Body of pancreas (tissue), 4 donors: Measurements from ENCODE around the gene CCDC146. TPM values are rescaled to one million over a fixed set of nuclear protein-coding genes. Genes with fewer than 3 reads are reported as not detected.

Experiments
- ATAC-seq: fragments of 150-250 bp; one replicate; pipeline ENCODE4 v1.9.1; 2016
- DNase-seq, 4 donors: peaks; one replicate each; pipeline ENCODE4 v3.0.0-alpha.2; 2019
- H3K27ac ChIP-seq, 4 donors: fragments of 200-600 bp; sonication (generic); 1 replicate in 3 of 4; 2 replicates in 1 of 4; pipeline versions ENCODE4 v1.5.1 to v1.6.1; 2016 to 2019; ENCODE audit warnings: mild to moderate bottlenecking in 1 of 4, mixed read lengths in 1 of 4, moderate library complexity in 1 of 4
- H3K27me3 ChIP-seq, 2 donors: fragments of 200-600 bp; sonication (generic); one replicate each; pipeline ENCODE4 v1.6.0; 2016; ENCODE audit warnings: mild to moderate bottlenecking in 1 of 2
- H3K36me3 ChIP-seq, 2 donors: fragments of 200-600 bp; sonication (generic); replicated peaks in 1 of 2; 2 replicates each; pipeline ENCODE4 v1.5.1; 2016; ENCODE audit warnings: low read depth in 2 of 2; ENCODE audit not compliant: insufficient read depth in 1 of 2
- H3K4me1 ChIP-seq: fragments of 200-600 bp; sonication (generic); one replicate; pipeline ENCODE4 v1.6.0; 2016
- H3K4me3 ChIP-seq, 2 donors: fragments of 200-600 bp; sonication (generic); 1 replicate in 1 of 2; 2 replicates in 1 of 2; pipeline ENCODE4 v1.5.1; 2016 to 2019
- H3K9me3 ChIP-seq, 3 donors: fragments of 200-600 bp; sonication (generic); 1 replicate in 2 of 3; 2 replicates in 1 of 3; pipeline ENCODE4 v1.5.1; 2016
- POLR2A ChIP-seq, 3 donors: fragments of 450-650 bp; IDR thresholded peaks; one replicate each; pipeline ENCODE4 v1.6.1; 2016; ENCODE audit warnings: antibody characterized with exemption in 3 of 3, mild to moderate bottlenecking in 2 of 3
- WGBS, 2 donors: methylation state at CpG; one replicate each; pipeline ENCODE4 v1.1.5; 2017; 5-methylcytosine and 5-hydroxymethylcytosine counted together
- intact Hi-C: fragments of 100-400 bp; cut with DNase I; formaldehyde crosslinking; loops from one replicate; pipeline ENCODE4 v1.15.1; 2023
- total RNA-seq, 2 donors: library from RNA; depleted of rRNA; stranded (reverse); fragments of >200 nt; gene quantifications; one replicate each; pipeline ENCODE4 v1.1.0, GENCODE V29; 2016
- TF ChIP-seq, protein P1 (sequence below), 7 experiments: fragments of 450-650 bp in 4 of 7; fragments of 200-600 bp in 3 of 7; sonication (generic) in 3 of 7; IDR thresholded peaks; one replicate each; pipeline ENCODE4 v1.5.1; 2016 to 2019; ENCODE audit warnings: antibody characterized with exemption in 7 of 7

CCDC146 gene
- total RNA-seq, 2 donors from 2014 or later, result 3.3 to 7.5 TPM

DNA sequence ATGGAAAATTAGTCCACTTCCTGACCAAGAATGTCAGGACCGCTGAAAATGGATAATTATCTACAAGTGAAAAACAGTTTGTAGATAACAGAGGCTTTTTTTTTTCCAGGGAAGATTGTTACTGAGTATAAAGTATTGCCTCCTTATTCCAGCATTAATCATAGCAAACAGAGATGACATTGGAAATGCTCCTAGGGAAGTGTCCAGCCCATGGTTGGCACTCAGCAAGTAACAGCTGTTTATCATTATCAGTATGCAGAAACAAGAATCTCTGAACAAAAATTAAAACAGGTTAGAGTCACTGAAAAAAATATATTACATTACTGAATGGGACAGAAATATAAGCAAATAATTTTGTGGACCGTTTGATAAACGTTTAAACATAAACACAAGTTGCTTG is 62.6 kb downstream of the CCDC146 start:
- intact Hi-C loops, result no loop called here
- no peaks in the 10 kb centered on the region for H3K27me3 ChIP-seq
- no peak overlapping the region for H3K4me3 ChIP-seq
- no peaks in the 10 kb centered on the region for H3K9me3 ChIP-seq
- no peaks in the 10 kb centered on the region for H3K4me1 ChIP-seq
- TF ChIP-seq, protein P1, sequence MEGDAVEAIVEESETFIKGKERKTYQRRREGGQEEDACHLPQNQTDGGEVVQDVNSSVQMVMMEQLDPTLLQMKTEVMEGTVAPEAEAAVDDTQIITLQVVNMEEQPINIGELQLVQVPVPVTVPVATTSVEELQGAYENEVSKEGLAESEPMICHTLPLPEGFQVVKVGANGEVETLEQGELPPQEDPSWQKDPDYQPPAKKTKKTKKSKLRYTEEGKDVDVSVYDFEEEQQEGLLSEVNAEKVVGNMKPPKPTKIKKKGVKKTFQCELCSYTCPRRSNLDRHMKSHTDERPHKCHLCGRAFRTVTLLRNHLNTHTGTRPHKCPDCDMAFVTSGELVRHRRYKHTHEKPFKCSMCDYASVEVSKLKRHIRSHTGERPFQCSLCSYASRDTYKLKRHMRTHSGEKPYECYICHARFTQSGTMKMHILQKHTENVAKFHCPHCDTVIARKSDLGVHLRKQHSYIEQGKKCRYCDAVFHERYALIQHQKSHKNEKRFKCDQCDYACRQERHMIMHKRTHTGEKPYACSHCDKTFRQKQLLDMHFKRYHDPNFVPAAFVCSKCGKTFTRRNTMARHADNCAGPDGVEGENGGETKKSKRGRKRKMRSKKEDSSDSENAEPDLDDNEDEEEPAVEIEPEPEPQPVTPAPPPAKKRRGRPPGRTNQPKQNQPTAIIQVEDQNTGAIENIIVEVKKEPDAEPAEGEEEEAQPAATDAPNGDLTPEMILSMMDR (IDR thresholded peaks at IDR 0.05), result no peak
- no peak for TF ChIP-seq POLR2A (IDR thresholded peaks at IDR 0.05)
- no peaks in the 10 kb centered on the region for H3K36me3 ChIP-seq
- no peak for DNase-seq
- WGBS, 2 donors, result 27 to 39% methylated on average over 3 of the region's 3 CpGs
- no peak for ATAC-seq
- H3K27ac ChIP-seq, result no peak overlapping the region

DNA sequence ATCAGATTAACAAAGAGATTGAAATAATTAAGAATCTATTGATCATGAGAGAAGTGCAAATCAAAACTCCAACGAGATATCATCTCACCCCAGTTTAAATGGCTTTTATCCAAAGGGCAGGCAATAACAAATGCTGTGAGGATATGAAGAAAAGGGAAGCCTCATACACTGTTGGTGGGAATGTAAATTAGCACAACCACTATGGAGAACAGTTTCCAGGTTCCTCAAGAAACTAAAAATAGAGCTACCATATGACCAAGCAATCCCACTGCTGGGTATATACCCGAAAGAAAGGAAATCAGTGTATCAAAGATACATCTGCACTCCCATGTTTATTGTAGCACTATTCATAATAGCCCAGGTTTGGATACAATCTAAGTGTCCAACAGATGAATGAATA is 63.5 kb downstream of the CCDC146 start:
- Histone ChIP-seq H3K36me3 (no peaks in the 10 kb centered on the region), H3K9me3 (no peaks in the 10 kb centered on the region), H3K4me1 (no peaks in the 10 kb centered on the region), H3K27ac (no peak overlapping the region), H3K27me3 (no peaks in the 10 kb centered on the region), H3K4me3 (no peak overlapping the region)
- 77 to 90% methylated on average over 2 of the region's 2 CpGs for WGBS, 2 donors
- ATAC-seq (no peak), DNase-seq (no peak)
- intact Hi-C loops, result no loop called here
- no peak for TF ChIP-seq POLR2A (IDR thresholded peaks at IDR 0.05)
- TF ChIP-seq, protein P1 (IDR thresholded peaks at IDR 0.05), result no peak

DNA sequence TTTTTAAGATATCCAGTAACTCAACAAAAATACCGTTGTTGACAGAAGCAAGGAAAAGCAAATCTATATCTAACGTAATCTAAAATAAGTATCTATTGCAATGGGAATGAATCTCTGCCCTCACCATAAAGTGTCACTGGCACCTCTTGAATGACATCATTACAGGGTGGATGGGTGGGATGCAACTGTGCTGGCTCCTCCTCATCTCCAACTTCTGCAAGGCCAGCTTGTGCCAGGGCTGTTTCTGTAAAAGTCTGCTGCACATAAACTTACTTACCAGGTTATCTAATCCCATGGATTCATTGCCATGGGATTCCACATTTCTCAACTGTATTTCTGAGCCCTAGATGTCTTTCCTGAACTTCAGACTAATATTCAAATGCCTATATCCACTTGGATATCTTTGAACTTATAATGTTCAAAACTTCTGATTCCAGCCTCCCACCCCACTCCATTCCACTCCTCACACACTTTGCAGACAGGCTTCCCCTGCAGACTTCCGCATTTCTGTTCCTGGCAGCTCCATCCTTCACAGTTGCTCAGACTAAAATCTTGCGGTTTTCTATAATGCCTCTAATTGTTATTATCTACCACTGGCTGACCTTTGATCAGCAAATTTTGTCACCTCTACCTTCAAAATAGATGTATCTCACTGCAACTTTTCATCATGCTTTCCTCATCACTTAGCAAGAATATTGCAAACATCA is 66.5 kb downstream of the CCDC146 start:
- Histone ChIP-seq H3K27me3 (no peaks in the 10 kb centered on the region), H3K4me1 (no peaks in the 10 kb centered on the region), H3K36me3 (no peaks in the 10 kb centered on the region), H3K9me3 (no peaks in the 10 kb centered on the region), H3K27ac (no peak overlapping the region), H3K4me3 (no peak overlapping the region)
- ATAC-seq (no peak), DNase-seq (peak in 1 of 4 donors; percentile 22)
- TF ChIP-seq, protein P1 (IDR thresholded peaks at IDR 0.05), result no peak
- TF ChIP-seq POLR2A (IDR thresholded peaks at IDR 0.05), result no peak
- 76 to 86% methylated on average over 4 of the region's 4 CpGs for WGBS, 2 donors
- intact Hi-C loops, result no loop called here

DNA sequence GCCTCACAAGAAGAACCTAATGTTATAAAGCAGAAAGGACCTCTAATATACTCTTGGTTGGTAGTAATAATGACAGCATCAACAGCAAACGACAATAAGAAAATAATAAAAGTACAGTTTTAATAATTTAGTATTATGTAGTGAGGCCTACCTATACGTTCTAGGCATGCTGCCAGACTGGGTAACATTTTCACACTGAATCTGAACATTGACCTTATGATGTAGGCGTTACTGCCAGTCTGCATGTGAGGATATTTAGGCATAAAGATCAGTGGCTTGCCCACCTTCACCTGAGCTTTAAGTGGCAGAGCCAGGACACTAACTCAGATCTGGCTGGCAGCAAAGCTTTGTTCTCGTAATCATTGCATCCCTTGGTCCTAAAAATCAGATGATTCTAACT is 74.7 kb downstream of the CCDC146 start:
- Histone ChIP-seq H3K36me3 (no peaks in the 10 kb centered on the region), H3K27me3 (no peaks in the 10 kb centered on the region), H3K27ac (no peak overlapping the region), H3K4me1 (peaks cover 6% of the 10 kb centered on the region), H3K9me3 (no peaks in the 10 kb centered on the region), H3K4me3 (no peak overlapping the region)
- no peak for DNase-seq
- TF ChIP-seq POLR2A (IDR thresholded peaks at IDR 0.05), result no peak
- TF ChIP-seq, protein P1 (IDR thresholded peaks at IDR 0.05), result no peak
- 84 to 87% methylated on average over 4 of the region's 4 CpGs for WGBS, 2 donors
- ATAC-seq, result no peak
- intact Hi-C loops, result no loop called here
